Kidney epithelial cell (primary cell): Measurements from ENCODE around the gene UBE2Q1. TPM values are rescaled to one million over a fixed set of nuclear protein-coding genes. Genes with fewer than 3 reads are reported as not detected.

Experiments used
- DNase-seq: peaks from one replicate; pipeline ENCODE4 v3.0.0-alpha.2; 2010; ENCODE audit warnings: low read depth
- H3K27me3 ChIP-seq: 2 replicates; pipeline ENCODE4 v1.6.0; 2011; ENCODE audit warnings: low read length; ENCODE audit not compliant: control insufficient read depth, insufficient read depth
- H3K36me3 ChIP-seq: 2 replicates; pipeline ENCODE4 v1.5.1; 2011; ENCODE audit warnings: low read length; ENCODE audit not compliant: control insufficient read depth, insufficient read depth
- H3K4me3 ChIP-seq: 2 replicates; pipeline ENCODE4 v1.5.1; 2011; ENCODE audit warnings: low read depth, mild to moderate bottlenecking, control low read depth, low read length
- total RNA-seq: library from RNA; depleted of rRNA; stranded (reverse); fragments of >200 nt; gene quantifications from 2 replicates; pipeline ENCODE4 v1.2.3, GENCODE V29; 2015
- TF ChIP-seq, protein P1 (sequence below): IDR thresholded peaks from 2 replicates; pipeline ENCODE4 v1.5.1; 2011; ENCODE audit warnings: mild to moderate bottlenecking, moderate library complexity, low read length, control low read depth, inconsistent platforms; ENCODE audit not compliant: insufficient read depth, poor library complexity, severe bottlenecking

The UBE2Q1 gene
- total RNA-seq, 1 donor from 2014 or later = 42.7 TPM

DNA sequence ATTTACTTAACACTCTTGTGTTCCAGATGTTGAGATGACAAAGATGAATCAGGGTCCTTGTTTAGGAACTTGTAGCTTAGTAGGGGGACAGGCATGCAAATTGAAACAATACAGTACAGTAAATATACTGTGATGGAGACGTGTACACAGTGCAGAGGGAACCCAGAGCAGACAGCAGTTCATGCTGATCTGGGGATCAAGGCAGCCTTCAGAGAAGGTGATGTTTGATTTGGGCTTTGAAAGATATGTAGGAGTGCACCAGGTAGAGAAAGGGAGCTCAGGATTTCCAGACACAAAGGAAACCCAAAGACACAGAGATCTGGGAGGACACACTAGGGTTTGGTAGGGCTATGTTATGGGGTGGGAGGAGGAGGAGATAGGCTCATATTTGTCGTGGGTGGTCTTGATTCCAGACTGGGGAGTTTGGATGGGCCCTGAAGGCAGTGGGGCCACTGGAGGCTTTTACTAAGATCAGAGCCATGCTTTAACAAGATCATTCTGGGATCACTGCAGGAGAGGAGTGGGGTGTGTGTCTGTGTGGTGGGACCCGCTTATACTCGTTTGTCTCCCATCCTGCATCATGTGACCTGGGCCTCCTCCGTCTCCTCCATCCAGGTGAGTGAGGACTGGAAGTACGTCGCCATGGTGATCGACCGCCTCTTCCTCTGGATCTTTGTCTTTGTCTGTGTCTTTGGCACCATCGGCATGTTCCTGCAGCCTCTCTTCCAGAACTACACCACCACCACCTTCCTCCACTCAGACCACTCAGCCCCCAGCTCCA, 16.9 kb upstream of the UBE2Q1 start:
- DNase-seq = no peak
- Histone ChIP-seq H3K36me3 (peaks cover 1% of the 10 kb centered on the region), H3K27me3 (peaks cover 1% of the 10 kb centered on the region), H3K4me3 (no peak overlapping the region)
- TF ChIP-seq, protein P1, sequence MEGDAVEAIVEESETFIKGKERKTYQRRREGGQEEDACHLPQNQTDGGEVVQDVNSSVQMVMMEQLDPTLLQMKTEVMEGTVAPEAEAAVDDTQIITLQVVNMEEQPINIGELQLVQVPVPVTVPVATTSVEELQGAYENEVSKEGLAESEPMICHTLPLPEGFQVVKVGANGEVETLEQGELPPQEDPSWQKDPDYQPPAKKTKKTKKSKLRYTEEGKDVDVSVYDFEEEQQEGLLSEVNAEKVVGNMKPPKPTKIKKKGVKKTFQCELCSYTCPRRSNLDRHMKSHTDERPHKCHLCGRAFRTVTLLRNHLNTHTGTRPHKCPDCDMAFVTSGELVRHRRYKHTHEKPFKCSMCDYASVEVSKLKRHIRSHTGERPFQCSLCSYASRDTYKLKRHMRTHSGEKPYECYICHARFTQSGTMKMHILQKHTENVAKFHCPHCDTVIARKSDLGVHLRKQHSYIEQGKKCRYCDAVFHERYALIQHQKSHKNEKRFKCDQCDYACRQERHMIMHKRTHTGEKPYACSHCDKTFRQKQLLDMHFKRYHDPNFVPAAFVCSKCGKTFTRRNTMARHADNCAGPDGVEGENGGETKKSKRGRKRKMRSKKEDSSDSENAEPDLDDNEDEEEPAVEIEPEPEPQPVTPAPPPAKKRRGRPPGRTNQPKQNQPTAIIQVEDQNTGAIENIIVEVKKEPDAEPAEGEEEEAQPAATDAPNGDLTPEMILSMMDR = no peak

DNA sequence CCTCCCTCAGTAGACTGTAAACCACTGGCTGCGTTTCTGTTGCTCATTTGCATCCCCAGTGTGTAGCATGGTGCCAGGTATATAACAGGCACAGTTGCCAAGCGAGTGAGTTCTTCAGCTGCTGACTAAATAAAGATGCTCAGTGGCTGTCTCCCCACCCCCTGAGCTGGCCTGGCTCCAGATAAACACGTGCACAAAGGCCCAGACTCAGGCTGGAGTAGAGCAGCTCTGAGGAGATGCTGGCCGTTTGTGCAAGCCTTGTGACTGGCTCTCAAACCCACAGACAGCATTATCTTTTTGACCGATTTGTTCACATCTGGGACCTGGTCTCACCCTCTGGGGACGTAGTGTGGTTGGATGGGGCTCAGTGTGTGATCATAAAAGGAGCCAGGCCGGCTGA, 16.3 kb upstream of the UBE2Q1 start:
- no peak for DNase-seq
- TF ChIP-seq, protein P1 = no peak
- Histone ChIP-seq H3K4me3 (no peak overlapping the region), H3K27me3 (peaks cover 4% of the 10 kb centered on the region), H3K36me3 (no peaks in the 10 kb centered on the region)

DNA sequence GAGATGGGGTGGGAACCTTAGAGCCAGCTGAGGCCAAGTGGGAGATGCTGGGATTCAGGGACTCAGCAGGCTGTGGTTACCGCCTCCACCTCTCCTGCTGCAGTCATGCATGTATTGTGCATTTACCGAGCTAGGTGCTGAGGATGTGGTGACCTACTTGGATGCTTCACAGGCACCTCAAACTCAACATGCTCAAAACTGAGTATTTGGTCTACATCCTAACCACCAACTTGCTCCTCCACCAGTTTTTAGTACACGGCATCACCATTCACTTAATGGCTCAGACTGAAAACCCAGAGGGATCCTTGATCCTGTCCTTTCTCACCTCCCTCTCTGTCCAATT, 14.7 kb upstream of the UBE2Q1 start:
- TF ChIP-seq, protein P1 = no peak
- Histone ChIP-seq H3K27me3 (peaks cover 18% of the 10 kb centered on the region), H3K4me3 (no peak overlapping the region), H3K36me3 (no peaks in the 10 kb centered on the region)
- DNase-seq = no peak

DNA sequence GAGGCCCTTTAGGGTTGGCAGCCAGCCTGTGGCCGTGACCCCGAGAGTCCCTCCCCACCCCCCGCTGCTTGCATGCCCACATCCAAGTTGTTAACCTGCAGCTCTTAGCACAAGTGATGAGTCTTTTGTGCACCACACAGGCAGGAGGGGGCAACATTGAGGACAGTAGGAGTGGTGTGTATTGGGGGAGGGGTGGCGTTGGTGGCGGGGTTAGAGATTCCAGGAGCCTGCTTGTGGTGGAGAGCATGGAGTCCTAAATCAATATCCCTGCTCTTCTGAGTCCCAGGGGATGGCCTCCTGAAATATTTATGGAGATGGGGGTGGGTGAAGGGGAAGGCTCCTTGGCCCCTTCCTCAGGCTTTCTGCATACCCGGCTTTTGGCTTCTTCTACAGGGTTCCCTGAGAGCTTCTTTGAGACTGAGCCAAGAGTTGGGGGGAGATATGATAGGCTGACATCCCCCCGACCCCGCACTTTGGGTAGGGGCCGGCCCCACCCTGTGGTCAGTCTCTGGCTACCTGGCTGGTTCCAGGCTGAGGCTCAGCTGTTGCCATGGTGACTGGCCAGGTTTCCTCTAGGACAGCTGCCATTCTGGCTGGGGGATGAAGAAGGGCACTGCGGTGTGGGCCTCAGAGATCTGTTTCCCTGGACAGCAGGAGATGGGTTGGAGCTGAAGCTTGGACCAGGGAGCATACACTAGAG, 14.2 kb upstream of the UBE2Q1 start:
- no peak for DNase-seq
- TF ChIP-seq, protein P1 = no peak
- H3K4me3 ChIP-seq = no peak overlapping the region

DNA sequence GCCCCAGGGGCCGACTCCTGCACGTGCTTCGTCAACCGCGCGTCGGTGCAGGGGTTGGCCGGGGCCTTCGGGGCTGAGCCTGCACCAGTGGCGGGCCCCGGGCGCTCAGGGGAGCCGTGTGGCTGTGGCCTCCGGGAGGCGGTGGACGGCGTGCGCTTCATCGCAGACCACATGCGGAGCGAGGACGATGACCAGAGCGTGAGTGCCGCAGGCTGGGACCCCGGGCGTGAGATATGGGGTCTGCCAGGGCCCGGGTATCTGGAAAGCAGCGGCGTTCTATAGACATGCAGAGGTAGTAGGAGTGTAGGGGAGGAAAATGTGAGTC, 13.5 kb upstream of the UBE2Q1 start:
- no peak for DNase-seq
- Histone ChIP-seq H3K27me3 (peaks cover 28% of the 10 kb centered on the region), H3K36me3 (no peaks in the 10 kb centered on the region), H3K4me3 (no peak overlapping the region)
- TF ChIP-seq, protein P1 = no peak

More for the DNA sequence above, 14.2 kb upstream of the UBE2Q1 start:
- no peaks in the 10 kb centered on the region for H3K36me3 ChIP-seq
- peaks cover 21% of the 10 kb centered on the region for H3K27me3 ChIP-seq
